Transverse colon (tissue), 4 donors: ENCODE data around the gene NLGN4Y. TPM values are rescaled to one million over a fixed set of nuclear protein-coding genes. Genes with fewer than 3 reads are reported as not detected.
A peak's percentile ranks its signal among the peaks of the same experiment; 100 is the strongest.

Experiments used
- DNase-seq: peaks from one replicate; pipeline ENCODE4 v3.0.0-alpha.2; 2019
- H3K27ac ChIP-seq, 4 donors: fragments of 200-600 bp; sonication (generic); 2 replicates each; pipeline ENCODE4 v1.5.1; 2016 to 2018; ENCODE audit warnings: inconsistent platforms in 4 of 4
- H3K27me3 ChIP-seq: fragments of 200-600 bp; sonication (generic); 2 replicates; pipeline ENCODE4 v1.5.1; 2017; ENCODE audit warnings: inconsistent platforms
- H3K36me3 ChIP-seq, 4 donors: fragments of 200-600 bp; sonication (generic); 2 replicates each; pipeline ENCODE4 v1.5.1; 2017 to 2019; ENCODE audit warnings: inconsistent platforms in 4 of 4
- H3K4me1 ChIP-seq, 4 donors: fragments of 200-600 bp; sonication (generic); 2 replicates each; pipeline ENCODE4 v1.5.1; 2017 to 2020; ENCODE audit warnings: inconsistent platforms in 4 of 4
- H3K4me3 ChIP-seq, 4 donors: fragments of 200-600 bp; sonication (generic); 1 replicate in 1 of 4; 2 replicates in 3 of 4; pipeline versions ENCODE4 v1.5.1 to v1.6.1; 2017 to 2019; ENCODE audit warnings: inconsistent platforms in 4 of 4
- H3K9me3 ChIP-seq, 2 donors: fragments of 200-600 bp; sonication (generic); 2 replicates each; pipeline ENCODE4 v1.5.1; 2017 to 2019; ENCODE audit warnings: inconsistent platforms in 2 of 2
- EP300 ChIP-seq: sonication (generic); formaldehyde crosslinking; IDR thresholded peaks from one replicate; pipeline ENCODE4 v1.6.1; 2017; ENCODE audit warnings: antibody characterized with exemption, low read depth
- POLR2A ChIP-seq: fragments of 450-650 bp; IDR thresholded peaks from one replicate; pipeline ENCODE4 v1.6.1; 2016; ENCODE audit warnings: antibody characterized with exemption, mild to moderate bottlenecking, moderate library complexity
- POLR2AphosphoS5 ChIP-seq, 3 donors: sonication (generic); formaldehyde crosslinking; IDR thresholded peaks; one replicate each; pipeline ENCODE4 v1.6.1; 2016; ENCODE audit warnings: antibody characterized with exemption in 3 of 3
- WGBS, 2 donors: methylation state at CpG; one replicate each; pipeline ENCODE4 v1.1.5; 2018; ENCODE audit warnings: low coverage in 1 of 2; 5-methylcytosine and 5-hydroxymethylcytosine counted together
- in situ Hi-C, 4 donors: fragments of 200-750 bp; cut with MboI; loops; one replicate each; pipeline versions ENCODE4 v1.15.0 to v1.15.1; 2017; ENCODE audit warnings: low sequenced_read_pairs in 3 of 4, low pct_ligation_motif_present in 1 of 4, low pct_unique_long_range_greater_than_20kb in 1 of 4
- intact Hi-C: fragments of 100-400 bp; cut with DNase I; formaldehyde crosslinking; loops from one replicate; pipeline ENCODE4 v1.15.1; 2023; ENCODE audit warnings: low total_unique reads
- total RNA-seq, 4 donors: library from RNA; depleted of rRNA; stranded (reverse); fragments of >200 nt; gene quantifications; one replicate each; pipeline ENCODE4 v1.1.0, GENCODE V29; 2016
- TF ChIP-seq, protein P1 (sequence below), 5 experiments: fragments of 200-600 bp in 3 of 5; fragments of 450-650 bp in 2 of 5; sonication (generic) in 3 of 5; IDR thresholded peaks; 1 replicate in 2 of 5; 2 replicates in 3 of 5; pipeline ENCODE4 v1.5.1; 2016 to 2017; ENCODE audit warnings: antibody characterized with exemption in 5 of 5, inconsistent platforms in 3 of 5, mild to moderate bottlenecking in 2 of 5, moderate library complexity in 1 of 5

The NLGN4Y gene
- total RNA-seq, 4 donors from 2014 or later = 4.2 to 4.9 TPM; not detected in 2

DNA sequence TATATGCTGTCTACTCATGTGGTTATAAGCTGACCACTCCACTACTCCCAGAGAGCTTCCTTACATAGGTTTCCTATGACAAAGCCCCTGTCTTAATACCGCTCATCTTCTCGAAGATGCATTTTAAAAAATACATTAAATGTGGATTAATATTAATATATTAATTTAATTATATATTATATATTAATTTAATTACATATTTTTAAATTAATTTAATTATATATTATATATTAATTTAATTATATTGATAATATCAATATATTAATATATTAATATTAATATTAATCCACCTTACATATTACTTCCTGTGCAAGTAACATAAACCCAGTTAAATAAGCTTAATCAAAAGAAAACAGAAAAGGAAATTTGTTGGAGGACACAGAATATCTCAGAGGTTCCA lies 19.7 kb upstream of the NLGN4Y start:
- no peak overlapping the region for H3K4me3 ChIP-seq
- no peaks in the 10 kb centered on the region for H3K4me1 ChIP-seq
- WGBS, 2 donors = 100% methylated on average over 2 of the region's 2 CpGs; no CpG with 5 or more reads in 1 of the 2 donors
- no peak for TF ChIP-seq POLR2A
- TF ChIP-seq POLR2AphosphoS5 (IDR thresholded peaks at IDR 0.05) = no peak
- TF ChIP-seq EP300 = no peak
- TF ChIP-seq, protein P1, sequence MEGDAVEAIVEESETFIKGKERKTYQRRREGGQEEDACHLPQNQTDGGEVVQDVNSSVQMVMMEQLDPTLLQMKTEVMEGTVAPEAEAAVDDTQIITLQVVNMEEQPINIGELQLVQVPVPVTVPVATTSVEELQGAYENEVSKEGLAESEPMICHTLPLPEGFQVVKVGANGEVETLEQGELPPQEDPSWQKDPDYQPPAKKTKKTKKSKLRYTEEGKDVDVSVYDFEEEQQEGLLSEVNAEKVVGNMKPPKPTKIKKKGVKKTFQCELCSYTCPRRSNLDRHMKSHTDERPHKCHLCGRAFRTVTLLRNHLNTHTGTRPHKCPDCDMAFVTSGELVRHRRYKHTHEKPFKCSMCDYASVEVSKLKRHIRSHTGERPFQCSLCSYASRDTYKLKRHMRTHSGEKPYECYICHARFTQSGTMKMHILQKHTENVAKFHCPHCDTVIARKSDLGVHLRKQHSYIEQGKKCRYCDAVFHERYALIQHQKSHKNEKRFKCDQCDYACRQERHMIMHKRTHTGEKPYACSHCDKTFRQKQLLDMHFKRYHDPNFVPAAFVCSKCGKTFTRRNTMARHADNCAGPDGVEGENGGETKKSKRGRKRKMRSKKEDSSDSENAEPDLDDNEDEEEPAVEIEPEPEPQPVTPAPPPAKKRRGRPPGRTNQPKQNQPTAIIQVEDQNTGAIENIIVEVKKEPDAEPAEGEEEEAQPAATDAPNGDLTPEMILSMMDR (IDR thresholded peaks at IDR 0.05) = no peak
- H3K36me3 ChIP-seq = no peaks in the 10 kb centered on the region
- no peaks in the 10 kb centered on the region for H3K27me3 ChIP-seq
- intact Hi-C loops = no loop called here
- no peak overlapping the region for H3K27ac ChIP-seq
- no peaks in the 10 kb centered on the region for H3K9me3 ChIP-seq
- DNase-seq = no peak
- in situ Hi-C loops = no loop called here

DNA sequence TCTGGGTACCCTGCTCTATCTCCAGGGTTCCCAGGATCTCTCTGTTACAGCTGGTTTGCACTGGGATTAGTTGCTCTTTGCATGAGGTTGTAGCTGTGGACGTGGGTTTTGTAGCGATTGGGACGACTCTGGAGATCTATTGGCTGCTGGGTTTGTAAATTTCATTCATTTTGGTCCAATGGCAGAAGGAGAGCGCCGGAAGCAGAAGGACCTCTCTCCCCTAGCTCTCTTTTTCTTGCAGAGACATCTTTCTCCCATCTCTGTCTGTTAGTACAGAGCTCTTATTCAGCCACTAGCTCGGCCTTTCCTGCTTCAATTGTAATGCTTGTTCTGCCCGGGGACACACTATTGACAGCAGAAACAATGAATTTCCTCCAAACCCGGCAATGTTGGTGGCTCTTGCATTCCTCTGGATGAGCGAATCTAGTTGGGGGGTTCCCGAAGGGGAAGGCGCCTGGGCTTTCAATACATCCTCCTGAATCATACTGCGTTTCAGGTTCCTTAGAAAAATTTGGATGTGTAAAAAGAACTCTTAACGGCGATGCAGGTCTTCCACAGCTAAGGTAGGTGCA lies 1.9 kb upstream of the NLGN4Y start:
- no peak overlapping the region for H3K4me3 ChIP-seq
- no peaks in the 10 kb centered on the region for H3K4me1 ChIP-seq
- no peak for TF ChIP-seq POLR2A
- no peak for TF ChIP-seq EP300
- TF ChIP-seq POLR2AphosphoS5 (IDR thresholded peaks at IDR 0.05) = no peak
- TF ChIP-seq, protein P1 (IDR thresholded peaks at IDR 0.05) = no peak
- no peaks in the 10 kb centered on the region for H3K36me3 ChIP-seq
- H3K9me3 ChIP-seq = no peaks in the 10 kb centered on the region
- WGBS, 2 donors = no CpG with 5 or more reads among the region's 14 CpGs
- H3K27me3 ChIP-seq = no peaks in the 10 kb centered on the region
- intact Hi-C loops = no loop called here
- in situ Hi-C loops = no loop called here
- H3K27ac ChIP-seq = no peak overlapping the region
- DNase-seq = no peak

DNA sequence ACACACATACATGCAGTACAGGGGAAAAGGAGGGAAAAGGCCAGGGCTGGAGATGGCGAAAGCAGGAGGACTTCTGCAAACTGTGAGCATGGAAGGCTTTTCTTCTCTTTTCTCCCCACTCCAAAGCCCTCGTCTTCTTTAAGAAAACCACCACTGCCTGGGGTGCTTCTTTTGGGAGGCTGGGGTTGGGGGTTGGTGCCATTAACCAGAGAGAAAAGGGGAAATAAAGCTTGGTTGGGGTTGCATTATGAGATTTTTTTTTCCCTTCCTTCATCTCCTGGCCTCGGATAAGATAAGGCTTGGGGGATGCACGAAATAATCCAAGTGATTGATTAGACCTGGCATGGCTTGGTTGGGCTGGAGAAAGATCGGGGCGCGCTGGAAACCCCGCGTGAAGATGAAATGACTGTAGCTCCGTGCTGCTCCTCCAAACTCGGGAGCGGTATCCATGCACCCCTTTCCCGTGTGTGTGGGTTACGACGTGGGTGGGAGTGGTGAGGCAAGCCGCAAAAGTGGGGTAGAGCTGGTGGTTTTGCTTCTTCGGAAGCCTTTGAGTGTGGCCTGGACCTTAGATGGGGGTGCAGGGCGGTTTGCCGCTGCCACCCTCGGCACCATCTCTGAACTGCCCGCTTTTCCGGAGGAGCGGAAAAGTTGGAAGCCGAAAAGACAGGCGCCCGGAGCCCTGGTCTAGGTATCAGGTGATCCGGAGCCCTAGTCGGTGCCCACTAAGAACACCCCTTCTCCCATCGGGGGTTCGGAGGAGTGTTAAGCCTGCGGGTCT lies 648 bp upstream of the NLGN4Y start:
- Histone ChIP-seq H3K36me3 (no peaks in the 10 kb centered on the region), H3K4me1 (no peaks in the 10 kb centered on the region), H3K4me3 (peak overlapping the region in 2 of 4 donors; percentile 36 to 50), H3K27ac (no peak overlapping the region), H3K27me3 (no peaks in the 10 kb centered on the region), H3K9me3 (no peaks in the 10 kb centered on the region)
- in situ Hi-C loops = no loop called here
- intact Hi-C loops = no loop called here
- TF ChIP-seq POLR2AphosphoS5 (IDR thresholded peaks at IDR 0.05) = no peak
- TF ChIP-seq EP300 = no peak
- TF ChIP-seq, protein P1 (IDR thresholded peaks at IDR 0.05) = no peak
- TF ChIP-seq POLR2A = no peak
- no peak for DNase-seq
- 3% methylated on average over 6 of the region's 31 CpGs; no CpG with 5 or more reads in 1 of the 2 donors for WGBS, 2 donors

DNA sequence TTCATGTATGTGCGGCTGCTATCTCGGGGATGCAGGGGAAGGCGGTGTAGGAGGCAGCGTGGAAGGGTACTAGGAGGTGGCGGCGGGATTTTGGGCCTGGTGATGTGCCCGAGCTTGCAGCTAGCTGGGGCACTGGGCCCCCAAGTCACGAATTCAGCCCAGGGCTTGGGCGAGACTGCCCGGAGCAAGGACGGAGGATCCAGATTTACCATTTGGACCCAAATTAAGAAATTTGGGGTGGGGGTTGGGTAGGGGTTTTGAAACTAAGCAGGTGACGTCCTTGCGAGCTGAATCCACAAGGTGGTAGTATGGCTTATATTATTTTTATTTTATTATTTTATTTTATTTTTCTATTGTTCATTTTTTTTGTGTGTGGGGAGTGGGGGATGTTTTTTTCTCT lies 986 bp downstream of the NLGN4Y start:
- WGBS, 2 donors = no CpG with 5 or more reads among the region's 13 CpGs
- H3K9me3 ChIP-seq = no peaks in the 10 kb centered on the region
- no peaks in the 10 kb centered on the region for H3K27me3 ChIP-seq
- H3K4me3 ChIP-seq = peak overlapping the region in 2 of 4 donors; percentile 36 to 50
- TF ChIP-seq POLR2AphosphoS5 (IDR thresholded peaks at IDR 0.05) = no peak
- H3K27ac ChIP-seq = peak overlapping the region in 2 of 4 donors; percentile 51 to 55
- intact Hi-C loops (no loop called here), in situ Hi-C loops (no loop called here)
- H3K36me3 ChIP-seq = no peaks in the 10 kb centered on the region
- H3K4me1 ChIP-seq = no peaks in the 10 kb centered on the region
- no peak for DNase-seq
